CD4-positive, alpha-beta T cell (primary cell): ENCODE results near the gene ATRNL1. TPM values are rescaled to one million over a fixed set of nuclear protein-coding genes. Genes with fewer than 3 reads are reported as not detected.
"Not testable (repeated sequence)": the region's sequence is repeated elsewhere in the genome, so short reads cannot be mapped to it uniquely, and the experiment has no call there.

Source experiments
- ATAC-seq: fragments of 200-7000 bp; cut with Tn5 transposase; one replicate; pipeline ENCODE4 v1.10.0; 2022; ENCODE audit warnings: mild to moderate bottlenecking; ENCODE audit not compliant: poor library complexity
- CTCF ChIA-PET: fragments of 350-600 bp; sonication (Branson Sonifier 250); formaldehyde crosslinking; loops from one replicate; lab custom pipeline; 2021; ENCODE audit warnings: antibody characterized with exemption, inconsistent platforms; lab: Charles Lee
- POLR2A ChIA-PET: fragments of 350-600 bp; sonication (Branson Sonifier 250); formaldehyde crosslinking; loops from one replicate; lab custom pipeline; 2021; ENCODE audit warnings: antibody characterized with exemption, inconsistent platforms; lab: Charles Lee
- DNase-seq, 14 experiments: peaks; one replicate each; pipeline ENCODE4 v3.0.0-alpha.2; 2013 to 2020; ENCODE audit warnings: mixed read lengths in 2 of 14
- H3K27ac ChIP-seq, 2 donors: one replicate each; pipeline versions ENCODE4 v1.5.1 to v1.7.0; 2013; ENCODE audit warnings: low read length in 2 of 2, low read depth in 1 of 2, mild to moderate bottlenecking in 1 of 2
- H3K27me3 ChIP-seq, 2 experiments: 1 replicate in 1 of 2; 2 replicates in 1 of 2; pipeline versions ENCODE4 v1.6.1 to v1.7.0; 2013; ENCODE audit warnings: low read length in 2 of 2, control low read depth in 1 of 2, mild to moderate bottlenecking in 1 of 2, moderate library complexity in 1 of 2; ENCODE audit not compliant: insufficient read depth in 2 of 2, control insufficient read depth in 1 of 2
- H3K36me3 ChIP-seq: one replicate; pipeline ENCODE4 v1.6.1; 2013; ENCODE audit warnings: low read length, control low read depth; ENCODE audit not compliant: insufficient read depth
- H3K4me1 ChIP-seq: one replicate; pipeline ENCODE4 v1.6.1; 2013; ENCODE audit warnings: low read length, control low read depth; ENCODE audit not compliant: insufficient read depth
- H3K4me3 ChIP-seq: one replicate; pipeline ENCODE4 v1.5.1; 2013; ENCODE audit warnings: mild to moderate bottlenecking, low read length, moderate library complexity
- H3K9me3 ChIP-seq, 2 experiments: 1 replicate in 1 of 2; 2 replicates in 1 of 2; pipeline versions ENCODE4 v1.6.1 to v1.7.0; 2013; ENCODE audit warnings: low read length in 2 of 2, mild to moderate bottlenecking in 2 of 2, control low read depth in 1 of 2, moderate library complexity in 1 of 2; ENCODE audit not compliant: control insufficient read depth in 1 of 2, insufficient read depth in 1 of 2
- H3K27ac Mint-ChIP-seq: one replicate; pipeline ENCODE4 v1.8.0; 2020; ENCODE audit warnings: mixed read lengths
- H3K27me3 Mint-ChIP-seq: one replicate; pipeline ENCODE4 v1.8.0; 2021; ENCODE audit warnings: mixed read lengths
- H3K36me3 Mint-ChIP-seq: one replicate; pipeline ENCODE4 v1.8.0; 2021; ENCODE audit warnings: low read depth, mixed read lengths
- H3K4me1 Mint-ChIP-seq: one replicate; pipeline ENCODE4 v1.8.0; 2021; ENCODE audit warnings: low read depth, mixed read lengths
- H3K4me3 Mint-ChIP-seq: one replicate; pipeline ENCODE4 v1.8.0; 2020; ENCODE audit warnings: mild to moderate bottlenecking, mixed read lengths
- H3K9me3 Mint-ChIP-seq: one replicate; pipeline ENCODE4 v1.8.0; 2020; ENCODE audit warnings: mixed read lengths
- intact Hi-C, 2 experiments: fragments of 100-400 bp; cut with DNase I in 1 of 2; cut with micrococcal nuclease in 1 of 2; formaldehyde crosslinking; loops; one replicate each; pipeline versions ENCODE4 v1.15.1 to v1.9.0; 2023 to 2025; cut with DNase I, micrococcal nuclease
- total RNA-seq, 174 experiments: library from RNA in 2 of 174; stranded (reverse) in 2 of 174; gene quantifications; one replicate each; pipeline ENCODE4 v1.2.3 and lab custom pipeline; 2021 to 2026
- TF ChIP-seq, protein P1 (sequence below): fragments of 200-600 bp; IDR thresholded peaks from one replicate; pipeline ENCODE4 v1.8.0; 2022; ENCODE audit warnings: antibody characterized with exemption, mild to moderate bottlenecking

The ATRNL1 gene
- total RNA-seq, 2 experiments from 2014 or later, result not detected

DNA sequence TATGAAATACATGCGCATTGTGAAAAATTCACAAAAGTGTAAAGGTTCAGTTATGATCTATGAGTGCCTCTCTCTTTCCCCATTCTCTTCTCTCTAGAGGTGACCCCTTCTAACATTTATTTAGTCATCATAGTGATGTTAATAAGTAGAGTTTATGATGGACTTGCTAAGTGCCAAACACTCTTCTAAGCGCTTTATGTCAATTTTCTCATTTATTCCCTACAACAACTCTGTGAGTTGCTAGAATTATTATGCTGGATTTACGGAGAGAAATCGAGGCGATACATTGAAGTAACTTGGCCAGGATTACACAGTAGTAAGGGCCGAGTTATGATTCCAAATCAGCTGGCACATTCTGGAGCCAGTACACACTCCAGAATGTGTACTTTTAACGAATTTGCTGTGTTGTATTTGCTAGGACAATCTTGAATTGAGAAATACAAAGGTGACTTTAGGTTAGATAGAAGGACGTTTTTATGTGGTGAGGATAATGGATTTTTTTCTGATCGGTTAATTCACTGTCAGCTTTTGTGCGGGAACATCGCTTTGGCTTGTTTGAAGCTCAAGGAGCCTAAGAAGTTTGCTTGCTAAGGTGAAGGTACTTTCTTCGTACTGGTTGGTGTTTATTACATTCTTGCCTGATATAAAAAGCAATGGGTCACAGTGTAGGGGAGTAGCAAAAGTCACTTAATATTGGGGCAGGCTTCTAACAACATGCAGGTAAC lies 1.4 kb downstream of the ATRNL1 start:
- ChIA-PET POLR2A (no interaction called here), CTCF (no interaction called here)
- no peaks in the 10 kb centered on the region for H3K9me3 ChIP-seq
- ATAC-seq (no peak), DNase-seq (no peak)
- no peak overlapping the region for H3K4me3 ChIP-seq
- peaks cover 18 to 55% of the 10 kb centered on the region in 2 experiments for H3K27me3 ChIP-seq
- Mint-ChIP-seq H3K4me3 (peak overlapping the region; percentile 81), H3K9me3 (no peaks in the 10 kb centered on the region), H3K36me3 (no peaks in the 10 kb centered on the region), H3K27me3 (peaks cover 62% of the 10 kb centered on the region), H3K4me1 (peaks cover 10% of the 10 kb centered on the region), H3K27ac (no peak overlapping the region)
- H3K27ac ChIP-seq, result no peak overlapping the region
- intact Hi-C loops, result no loop called here
- TF ChIP-seq, protein P1, sequence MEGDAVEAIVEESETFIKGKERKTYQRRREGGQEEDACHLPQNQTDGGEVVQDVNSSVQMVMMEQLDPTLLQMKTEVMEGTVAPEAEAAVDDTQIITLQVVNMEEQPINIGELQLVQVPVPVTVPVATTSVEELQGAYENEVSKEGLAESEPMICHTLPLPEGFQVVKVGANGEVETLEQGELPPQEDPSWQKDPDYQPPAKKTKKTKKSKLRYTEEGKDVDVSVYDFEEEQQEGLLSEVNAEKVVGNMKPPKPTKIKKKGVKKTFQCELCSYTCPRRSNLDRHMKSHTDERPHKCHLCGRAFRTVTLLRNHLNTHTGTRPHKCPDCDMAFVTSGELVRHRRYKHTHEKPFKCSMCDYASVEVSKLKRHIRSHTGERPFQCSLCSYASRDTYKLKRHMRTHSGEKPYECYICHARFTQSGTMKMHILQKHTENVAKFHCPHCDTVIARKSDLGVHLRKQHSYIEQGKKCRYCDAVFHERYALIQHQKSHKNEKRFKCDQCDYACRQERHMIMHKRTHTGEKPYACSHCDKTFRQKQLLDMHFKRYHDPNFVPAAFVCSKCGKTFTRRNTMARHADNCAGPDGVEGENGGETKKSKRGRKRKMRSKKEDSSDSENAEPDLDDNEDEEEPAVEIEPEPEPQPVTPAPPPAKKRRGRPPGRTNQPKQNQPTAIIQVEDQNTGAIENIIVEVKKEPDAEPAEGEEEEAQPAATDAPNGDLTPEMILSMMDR, result no peak
- H3K4me1 ChIP-seq, result peaks cover 12% of the 10 kb centered on the region
- H3K36me3 ChIP-seq, result no peaks in the 10 kb centered on the region

DNA sequence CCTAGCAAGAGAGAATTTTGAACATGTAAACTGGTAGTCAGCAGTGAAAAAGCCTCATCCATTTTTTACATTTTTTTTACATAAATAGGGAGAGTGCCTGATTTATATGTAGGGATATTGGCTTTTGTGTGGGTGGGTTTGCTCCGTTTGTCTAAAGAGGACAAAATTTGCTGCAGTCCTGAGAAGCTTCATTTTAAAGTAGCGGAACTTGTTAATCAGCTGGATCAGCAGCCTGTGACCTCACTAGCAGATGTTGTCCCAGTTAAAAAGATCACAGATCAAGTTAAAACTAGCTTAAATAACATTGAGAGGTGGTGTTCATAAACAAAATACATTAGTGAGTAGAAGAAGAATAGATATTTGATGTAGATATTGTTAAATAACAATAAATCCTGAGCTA lies 2.6 kb downstream of the ATRNL1 start:
- ChIA-PET POLR2A (no interaction called here), CTCF (no interaction called here)
- H3K4me3 ChIP-seq, result no peak overlapping the region
- no peaks in the 10 kb centered on the region for H3K36me3 ChIP-seq
- DNase-seq (no peak), ATAC-seq (no peak)
- no peaks in the 10 kb centered on the region for H3K9me3 ChIP-seq
- TF ChIP-seq, protein P1, result no peak
- no peak overlapping the region for H3K27ac ChIP-seq
- Mint-ChIP-seq H3K27me3 (peaks cover 60% of the 10 kb centered on the region), H3K4me1 (peaks cover 10% of the 10 kb centered on the region), H3K27ac (no peak overlapping the region), H3K9me3 (no peaks in the 10 kb centered on the region), H3K4me3 (no peak overlapping the region), H3K36me3 (no peaks in the 10 kb centered on the region)
- H3K27me3 ChIP-seq, result peaks cover 18 to 52% of the 10 kb centered on the region in 2 experiments
- H3K4me1 ChIP-seq, result peaks cover 12% of the 10 kb centered on the region
- intact Hi-C loops, result no loop called here

DNA sequence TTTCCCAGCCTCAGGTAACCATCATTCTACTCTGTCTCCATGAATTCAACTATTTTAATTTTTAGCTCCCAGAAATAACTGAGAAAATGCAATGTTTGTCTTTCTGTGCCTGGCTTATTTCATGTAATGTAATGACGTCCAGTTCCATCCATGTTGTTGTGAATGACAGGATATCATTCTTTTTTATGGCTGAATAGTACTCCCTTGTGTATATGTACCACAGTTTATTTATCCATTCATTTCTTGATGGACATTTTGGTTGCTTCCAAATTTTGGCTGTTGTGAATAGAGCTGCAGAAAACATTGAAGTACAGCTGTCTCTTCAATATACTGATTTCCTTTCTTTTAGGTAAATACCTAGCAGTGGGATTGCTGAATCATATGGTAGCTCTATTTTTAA lies 10.5 kb downstream of the ATRNL1 start:
- ChIA-PET POLR2A (no interaction called here), CTCF (no interaction called here)
- no peaks in the 10 kb centered on the region for H3K36me3 ChIP-seq
- H3K27me3 ChIP-seq, result peaks cover 3 to 8% of the 10 kb centered on the region in 2 experiments
- Mint-ChIP-seq H3K9me3 (peaks cover 10% of the 10 kb centered on the region), H3K27me3 (peaks cover 61% of the 10 kb centered on the region), H3K4me3 (no peak overlapping the region), H3K4me1 (no peaks in the 10 kb centered on the region), H3K36me3 (no peaks in the 10 kb centered on the region), H3K27ac (no peak overlapping the region)
- DNase-seq (no peak), ATAC-seq (no peak)
- H3K27ac ChIP-seq, result no peak overlapping the region
- TF ChIP-seq, protein P1, result no peak
- H3K4me3 ChIP-seq, result no peak overlapping the region
- intact Hi-C loops, result no loop called here
- H3K4me1 ChIP-seq, result no peaks in the 10 kb centered on the region
- peaks cover 9 to 12% of the 10 kb centered on the region in 2 experiments for H3K9me3 ChIP-seq

DNA sequence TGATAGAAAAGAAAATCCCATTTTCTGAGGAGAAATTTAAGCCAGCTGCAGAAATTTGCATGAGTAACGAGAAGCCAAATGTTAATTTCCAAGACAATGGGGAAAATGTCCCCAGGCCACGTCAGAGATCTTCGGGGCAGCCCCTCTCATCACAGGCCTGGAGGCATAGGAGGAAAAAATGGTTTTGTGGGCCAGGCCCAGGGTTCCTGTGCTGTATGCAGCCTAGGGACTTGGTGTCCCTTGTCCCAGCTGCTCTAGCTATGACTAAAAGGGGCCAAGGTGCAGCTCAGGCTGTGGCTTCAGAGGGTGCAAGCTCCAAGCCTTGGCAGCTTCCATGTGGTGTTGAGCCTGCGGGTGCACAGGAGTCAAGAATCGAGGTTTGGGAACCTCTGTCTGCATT lies 12.2 kb downstream of the ATRNL1 start:
- H3K4me1 Mint-ChIP-seq, POLR2A ChIA-PET, H3K4me3 ChIP-seq, H3K36me3 ChIP-seq, H3K27me3 ChIP-seq, H3K4me1 ChIP-seq, DNase-seq, H3K4me3 Mint-ChIP-seq, H3K27ac ChIP-seq, H3K27ac Mint-ChIP-seq, CTCF ChIA-PET, intact Hi-C loops, ATAC-seq, H3K36me3 Mint-ChIP-seq: not testable (repeated sequence)
- peaks cover 10% of the 10 kb centered on the region for H3K9me3 Mint-ChIP-seq
- peaks cover 9 to 12% of the 10 kb centered on the region in 2 experiments for H3K9me3 ChIP-seq
- peaks cover 55% of the 10 kb centered on the region for H3K27me3 Mint-ChIP-seq
